HEK293T (cell line): ENCODE measurements around the gene MFSD8.
"Not testable (repeated sequence)": the region's sequence is repeated elsewhere in the genome, so short reads cannot be mapped to it uniquely, and the experiment has no call there.

Experiments
- CTCF ChIA-PET: fragments of 350-600 bp; formaldehyde crosslinking; extraction: SDS; loops from one replicate; lab custom pipeline; 2021; ENCODE audit warnings: antibody characterized with exemption, inconsistent platforms; lab: Yijun Ruan, JAX
- POLR2A ChIA-PET: fragments of 350-600 bp; formaldehyde crosslinking; extraction: SDS; loops from one replicate; lab custom pipeline; 2020; ENCODE audit warnings: antibody characterized with exemption, inconsistent platforms; lab: Yijun Ruan, JAX
- DNase-seq: peaks from one replicate; pipeline ENCODE4 v3.0.0; 2012; ENCODE audit warnings: mixed read lengths; ENCODE audit errors: extremely low spot score
- ARNT ChIP-seq: fragments of 450-650 bp; IDR thresholded peaks from 2 replicates; pipeline ENCODE4 v1.6.1; 2017; ENCODE audit warnings: mild to moderate bottlenecking
- BHLHE40 ChIP-seq: fragments of 450-650 bp; IDR thresholded peaks from 2 replicates; pipeline ENCODE4 v1.6.1; 2016; ENCODE audit warnings: mild to moderate bottlenecking, moderate library complexity, borderline replicate concordance
- CTBP1 ChIP-seq: fragments of 450-650 bp; IDR thresholded peaks from 2 replicates; pipeline ENCODE4 v1.6.1; 2016; ENCODE audit warnings: borderline replicate concordance
- ELF4 ChIP-seq: fragments of 450-650 bp; IDR thresholded peaks from 2 replicates; pipeline ENCODE4 v1.6.1; 2017; ENCODE audit warnings: antibody characterized with exemption
- FOXA1 ChIP-seq: fragments of 450-650 bp; IDR thresholded peaks from 2 replicates; pipeline ENCODE4 v1.6.1; 2016; ENCODE audit warnings: mild to moderate bottlenecking
- FOXK2 ChIP-seq: fragments of 450-650 bp; IDR thresholded peaks from 2 replicates; pipeline ENCODE4 v1.6.1; 2016; ENCODE audit warnings: mild to moderate bottlenecking
- FOXM1 ChIP-seq: fragments of 450-650 bp; IDR thresholded peaks from 2 replicates; pipeline ENCODE4 v1.6.1; 2017; ENCODE audit warnings: mild to moderate bottlenecking, borderline replicate concordance
- HDGF ChIP-seq: fragments of 450-650 bp; IDR thresholded peaks from 2 replicates; pipeline ENCODE4 v1.6.1; 2017; ENCODE audit warnings: antibody characterized with exemption, borderline replicate concordance
- L3MBTL2 ChIP-seq: fragments of 450-650 bp; conservative IDR thresholded peaks from 2 replicates; pipeline ENCODE4 v1.6.1; 2016; ENCODE audit warnings: mild to moderate bottlenecking
- LEF1 ChIP-seq: fragments of 450-650 bp; IDR thresholded peaks from 2 replicates; pipeline ENCODE4 v1.6.1; 2017; ENCODE audit warnings: mild to moderate bottlenecking, borderline replicate concordance
- NFRKB ChIP-seq: fragments of 450-650 bp; IDR thresholded peaks from 2 replicates; pipeline ENCODE4 v1.6.1; 2016; ENCODE audit warnings: mild to moderate bottlenecking, moderate library complexity
- PKNOX1 ChIP-seq: fragments of 450-650 bp; IDR thresholded peaks from 2 replicates; pipeline ENCODE4 v1.6.1; 2016
- SP1 ChIP-seq: fragments of 450-650 bp; IDR thresholded peaks from 2 replicates; pipeline ENCODE4 v1.6.1; 2017
- SUZ12 ChIP-seq: fragments of 450-650 bp; IDR thresholded peaks from 2 replicates; pipeline ENCODE4 v1.6.1; 2016; ENCODE audit warnings: mild to moderate bottlenecking
- TARDBP ChIP-seq: fragments of 450-650 bp; IDR thresholded peaks from 2 replicates; pipeline ENCODE4 v1.6.1; 2016
- ZNF384 ChIP-seq: fragments of 450-650 bp; IDR thresholded peaks from 2 replicates; pipeline ENCODE4 v1.6.1; 2016

Gene MFSD8

DNA sequence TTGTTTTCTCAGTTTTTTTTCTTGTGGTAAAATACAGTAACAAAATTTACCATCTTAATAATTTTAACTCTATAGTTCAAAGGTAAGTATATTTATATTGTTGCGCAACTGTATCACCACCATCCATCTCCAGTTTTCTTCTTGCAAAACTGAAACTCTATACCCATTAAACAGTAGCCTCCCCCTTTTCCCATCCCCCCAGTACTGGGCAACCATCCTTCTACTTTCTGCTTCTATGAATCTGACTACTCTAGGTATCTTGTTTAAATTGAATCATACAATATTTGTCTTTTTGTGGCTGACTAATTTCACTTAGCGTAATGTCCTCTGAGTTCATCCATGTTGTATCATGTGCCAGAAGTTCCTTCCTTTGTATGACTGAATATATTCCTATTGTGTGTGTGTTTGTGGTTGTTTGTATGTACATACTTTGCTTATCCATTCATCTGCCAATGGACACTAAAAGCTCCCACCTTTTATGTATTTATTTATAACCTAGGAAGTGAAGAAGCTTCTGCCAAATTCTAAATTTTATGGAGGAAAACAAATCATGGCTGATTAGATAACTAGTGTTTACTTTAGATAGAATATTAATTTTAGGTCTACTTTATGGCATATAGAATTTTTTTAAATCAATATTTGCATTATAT, 10.3 kb upstream of the MFSD8 start:
- no peak for TF ChIP-seq FOXM1
- no peak for TF ChIP-seq PKNOX1
- CTCF ChIA-PET = no interaction called here
- DNase-seq = no peak
- POLR2A ChIA-PET = no interaction called here

DNA sequence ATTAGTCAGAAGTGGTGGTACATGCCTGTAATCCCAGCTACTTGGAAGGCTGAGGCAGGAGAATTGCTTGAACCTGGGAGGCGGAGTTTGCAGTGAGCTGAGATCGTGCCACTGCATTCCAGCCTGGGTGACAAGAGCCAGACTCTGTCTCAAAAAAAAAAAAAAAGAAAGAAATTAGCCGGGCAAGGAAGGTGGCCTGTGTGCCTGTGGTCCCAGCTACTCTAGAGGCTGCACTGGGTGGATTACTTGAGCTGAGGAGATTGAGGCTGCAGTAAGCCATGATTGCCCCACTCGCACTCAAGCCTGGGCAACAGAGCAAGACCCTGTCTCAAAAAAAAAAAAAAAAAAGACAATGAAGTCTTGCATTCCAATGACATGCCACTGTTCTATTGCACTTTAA, 6.0 kb upstream of the MFSD8 start:
- CTCF ChIA-PET, DNase-seq, POLR2A ChIA-PET: not testable (repeated sequence)
- TF ChIP-seq ZNF384 = 0 out of 2 replicates have a peak, but pooled peaks have one; percentile 26

DNA sequence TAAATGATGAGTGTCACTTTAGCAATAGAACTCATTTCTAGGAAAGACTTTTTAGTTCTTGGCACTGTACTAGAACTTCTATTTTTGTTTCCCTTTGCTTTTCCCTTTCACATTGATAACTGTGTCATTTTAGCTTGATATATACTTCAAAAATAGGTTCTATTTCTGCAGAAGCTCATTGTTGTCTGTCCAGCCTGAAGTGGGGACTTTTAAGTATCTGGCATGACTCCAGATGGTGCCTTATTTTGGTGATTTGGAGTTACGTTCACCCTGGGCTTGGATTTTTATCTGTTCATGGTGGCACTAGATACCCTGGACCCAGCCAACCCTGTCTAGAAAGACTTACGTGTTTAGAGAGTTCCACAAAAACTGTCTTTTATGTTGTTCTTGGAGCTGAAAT, 3.6 kb upstream of the MFSD8 start:
- no peak for DNase-seq
- ChIA-PET CTCF (no interaction called here), POLR2A (no interaction called here)
- TF ChIP-seq CTBP1 (no peak), LEF1 (no peak), TARDBP (no peak), SP1 (no peak), HDGF (no peak), ELF4 (no peak), BHLHE40 (no peak), ZNF384 (no peak), ARNT (no peak), PKNOX1 (no peak), FOXK2 (no peak), FOXA1 (no peak), L3MBTL2 (no peak), SUZ12 (no peak), FOXM1 (no peak), NFRKB (no peak)

DNA sequence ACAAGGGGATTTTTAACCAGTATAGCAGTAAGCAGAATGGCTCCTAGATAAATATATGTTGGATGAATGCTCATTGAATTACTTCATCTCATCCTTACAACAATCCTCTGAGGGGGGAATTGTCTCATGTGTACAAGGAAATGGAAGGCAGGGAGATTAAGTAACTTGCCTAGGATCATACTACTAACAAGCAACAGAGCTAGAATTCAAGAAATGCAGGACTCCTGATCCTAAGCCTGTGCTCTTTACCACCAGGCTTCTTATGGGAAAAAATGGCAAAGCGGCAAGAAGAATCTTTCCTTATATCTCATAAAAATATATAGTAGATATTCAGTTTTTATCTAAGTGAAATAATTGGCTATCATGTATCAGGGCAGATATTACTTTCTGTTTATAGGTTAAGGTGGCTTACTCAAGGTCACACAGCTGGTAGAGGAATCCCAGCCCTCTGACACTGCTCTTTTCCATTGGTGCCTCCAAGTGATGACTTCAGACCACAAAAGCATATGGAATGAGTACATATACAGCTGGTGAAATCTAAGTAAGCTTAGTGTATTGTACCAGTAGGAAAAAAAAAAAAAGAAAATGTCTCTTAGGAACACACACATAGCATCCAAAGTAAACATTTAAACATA, 2.3 kb upstream of the MFSD8 start:
- TF ChIP-seq L3MBTL2 (no peak), SUZ12 (no peak), FOXK2 (no peak), CTBP1 (no peak), PKNOX1 (no peak), ZNF384 (no peak), HDGF (no peak), SP1 (no peak), NFRKB (no peak), LEF1 (no peak), FOXA1 (no peak)
- ChIA-PET CTCF (no interaction called here), POLR2A (no interaction called here)
- no peak for DNase-seq

- CTCF ChIA-PET = interaction anchor here (0.6 kb wide), 1 partner anchor 20 kb away, joined by 3 read pairs; no protein-coding TSS in a partner anchor
- POLR2A ChIA-PET = interaction anchor here (0.7 to 3.0 kb wide), 8 partner anchors 8 to 422 kb away, joined by 3 to 24 read pairs (median 3); partner anchors contain the start of genes LARP1B and PLK4
Measured at GRCh38 chr4:127965803-127966175, 816 bp upstream of the MFSD8 start.

DNA sequence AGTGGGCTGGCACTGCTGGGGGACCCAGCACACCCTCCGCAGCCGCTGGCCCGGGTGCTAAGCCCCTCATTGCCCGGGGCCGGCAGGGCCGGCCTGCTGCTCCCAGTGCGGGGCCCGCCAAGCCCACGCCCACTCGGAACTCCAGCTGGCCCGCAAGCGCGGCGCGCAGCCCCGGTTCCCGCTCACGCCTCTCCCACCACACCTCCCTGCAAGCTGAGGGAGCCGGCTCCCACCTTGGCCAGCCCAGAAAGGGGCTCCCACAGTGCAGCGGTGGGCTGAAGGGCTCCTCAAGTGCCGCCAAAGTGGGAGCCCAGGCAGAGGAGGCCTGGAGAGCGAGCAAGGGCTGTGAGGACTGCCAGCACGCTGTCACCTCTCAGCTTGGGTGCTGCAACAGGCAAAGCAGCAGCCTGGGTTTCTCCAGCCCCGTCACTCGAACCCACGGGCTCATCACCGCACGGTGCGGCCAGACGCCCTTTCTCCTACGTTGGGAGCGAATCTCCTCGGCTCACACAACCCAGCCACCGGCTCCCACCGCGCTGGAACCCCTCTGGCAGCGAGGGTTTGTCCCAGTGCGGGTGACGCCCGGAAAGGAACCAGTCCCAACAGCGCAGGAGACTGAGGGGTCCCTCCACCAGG, 429 bp downstream of the MFSD8 start:
- CTCF ChIA-PET = not testable (repeated sequence)

More at GRCh38 chr4:127965803-127966175, 816 bp upstream of the MFSD8 start:
- DNase-seq = peak; percentile 34
- TF ChIP-seq SP1 (no peak), PKNOX1 (peak; percentile 75)

DNA sequence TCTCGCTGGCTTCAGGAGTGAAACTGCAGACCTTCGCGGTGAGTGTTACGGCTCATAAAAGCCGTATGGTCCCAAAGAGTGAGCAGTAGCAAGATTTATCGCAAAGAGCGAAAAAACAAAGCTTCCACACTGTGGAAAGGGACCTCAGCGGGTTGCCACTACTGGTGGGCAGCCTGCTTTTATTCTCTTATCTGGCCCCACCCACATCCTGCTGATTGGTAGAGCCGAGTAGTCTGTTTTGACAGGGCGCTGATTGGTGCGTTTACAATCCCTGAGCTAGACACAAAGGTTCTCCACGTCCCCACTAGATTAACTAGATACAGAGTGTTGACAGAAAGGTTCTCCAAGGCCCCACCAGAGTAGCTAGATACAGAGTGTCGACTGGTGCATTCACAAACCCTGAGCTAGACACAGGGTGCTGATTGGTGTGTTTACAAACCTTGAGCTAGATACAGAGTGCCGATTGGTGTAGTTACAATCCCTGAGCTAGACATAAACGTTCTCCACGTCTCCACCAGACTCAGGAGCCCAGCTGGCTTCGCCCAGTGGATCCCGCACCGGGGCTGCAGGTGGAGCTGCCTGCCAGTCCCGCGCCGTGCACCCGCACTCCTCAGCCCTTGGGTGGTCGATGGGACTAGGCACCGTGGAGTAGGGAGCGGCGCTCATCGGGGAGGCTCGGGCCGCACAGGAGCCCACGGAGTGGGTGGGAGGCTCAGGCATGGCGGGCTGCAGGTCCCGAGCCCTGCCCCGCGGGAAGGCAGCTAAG, 1.2 kb downstream of the MFSD8 start:
- DNase-seq, CTCF ChIA-PET: not testable (repeated sequence)
- POLR2A ChIA-PET = interaction anchor here (3.0 kb wide), 1 partner anchor 97 kb away, joined by 24 read pairs; the partner anchor contains the start of gene LARP1B

More for the DNA sequence above, 429 bp downstream of the MFSD8 start:
- POLR2A ChIA-PET = interaction anchor here (0.7 to 3.0 kb wide), 5 partner anchors 9 to 96 kb away, joined by 3 to 24 read pairs (median 5); partner anchors contain the start of genes LARP1B and PLK4
- not testable (repeated sequence) for DNase-seq
